ENCODE data around the gene LSM2.

Gene LSM2

DNA sequence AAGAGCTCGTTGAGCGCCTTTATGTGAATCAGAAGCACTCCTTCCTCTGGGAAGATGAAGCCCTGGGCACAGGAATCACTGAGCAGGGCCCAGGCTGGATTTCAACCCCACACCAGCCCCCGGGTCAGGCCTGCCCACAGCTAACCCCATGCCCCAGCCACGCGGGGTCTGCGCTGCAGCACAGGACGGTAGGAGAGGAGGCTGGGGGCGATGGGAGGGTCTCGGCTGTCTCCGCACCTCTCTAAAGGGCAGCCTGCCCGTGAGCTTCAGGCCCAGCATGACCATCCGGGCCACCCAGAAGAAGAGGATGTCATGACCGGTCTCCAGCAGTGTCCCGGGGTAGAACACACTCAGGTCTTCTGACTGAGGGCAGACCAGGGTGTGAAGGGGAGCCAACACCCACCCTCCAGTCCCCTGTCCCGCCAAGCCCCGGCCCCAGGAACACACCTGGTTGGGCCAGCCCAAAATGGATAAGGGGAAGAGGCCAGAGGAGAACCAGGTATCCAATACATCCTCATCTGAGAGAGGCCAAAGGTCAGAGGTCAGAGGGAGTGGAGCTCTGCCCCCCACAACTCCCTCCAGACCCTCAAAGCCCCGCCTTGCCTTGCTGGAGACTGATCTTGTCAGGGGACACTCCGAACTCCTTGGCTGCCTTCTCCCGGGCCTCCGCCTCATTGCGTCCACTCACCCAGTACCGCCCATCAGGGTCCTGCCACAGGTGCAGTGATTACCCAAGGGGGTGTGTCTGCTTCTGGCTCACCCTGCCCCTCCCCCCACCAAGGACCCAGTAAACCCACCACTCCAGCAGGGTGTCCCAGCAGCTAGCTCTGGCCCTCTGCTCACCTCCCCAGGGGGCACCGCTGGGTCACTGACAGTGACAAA, 25.3 kb downstream of the LSM2 start:
- DNase-seq (ENCODE audit: low read depth), result no peak
- TF ChIP-seq, protein P1, sequence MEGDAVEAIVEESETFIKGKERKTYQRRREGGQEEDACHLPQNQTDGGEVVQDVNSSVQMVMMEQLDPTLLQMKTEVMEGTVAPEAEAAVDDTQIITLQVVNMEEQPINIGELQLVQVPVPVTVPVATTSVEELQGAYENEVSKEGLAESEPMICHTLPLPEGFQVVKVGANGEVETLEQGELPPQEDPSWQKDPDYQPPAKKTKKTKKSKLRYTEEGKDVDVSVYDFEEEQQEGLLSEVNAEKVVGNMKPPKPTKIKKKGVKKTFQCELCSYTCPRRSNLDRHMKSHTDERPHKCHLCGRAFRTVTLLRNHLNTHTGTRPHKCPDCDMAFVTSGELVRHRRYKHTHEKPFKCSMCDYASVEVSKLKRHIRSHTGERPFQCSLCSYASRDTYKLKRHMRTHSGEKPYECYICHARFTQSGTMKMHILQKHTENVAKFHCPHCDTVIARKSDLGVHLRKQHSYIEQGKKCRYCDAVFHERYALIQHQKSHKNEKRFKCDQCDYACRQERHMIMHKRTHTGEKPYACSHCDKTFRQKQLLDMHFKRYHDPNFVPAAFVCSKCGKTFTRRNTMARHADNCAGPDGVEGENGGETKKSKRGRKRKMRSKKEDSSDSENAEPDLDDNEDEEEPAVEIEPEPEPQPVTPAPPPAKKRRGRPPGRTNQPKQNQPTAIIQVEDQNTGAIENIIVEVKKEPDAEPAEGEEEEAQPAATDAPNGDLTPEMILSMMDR (IDR thresholded peaks at IDR 0.05; ENCODE audit: low read depth, low read length, missing control alignments), result no peak
- H3K4me3 ChIP-seq (ENCODE audit: low read depth, low read length), result no peak overlapping the region

DNA sequence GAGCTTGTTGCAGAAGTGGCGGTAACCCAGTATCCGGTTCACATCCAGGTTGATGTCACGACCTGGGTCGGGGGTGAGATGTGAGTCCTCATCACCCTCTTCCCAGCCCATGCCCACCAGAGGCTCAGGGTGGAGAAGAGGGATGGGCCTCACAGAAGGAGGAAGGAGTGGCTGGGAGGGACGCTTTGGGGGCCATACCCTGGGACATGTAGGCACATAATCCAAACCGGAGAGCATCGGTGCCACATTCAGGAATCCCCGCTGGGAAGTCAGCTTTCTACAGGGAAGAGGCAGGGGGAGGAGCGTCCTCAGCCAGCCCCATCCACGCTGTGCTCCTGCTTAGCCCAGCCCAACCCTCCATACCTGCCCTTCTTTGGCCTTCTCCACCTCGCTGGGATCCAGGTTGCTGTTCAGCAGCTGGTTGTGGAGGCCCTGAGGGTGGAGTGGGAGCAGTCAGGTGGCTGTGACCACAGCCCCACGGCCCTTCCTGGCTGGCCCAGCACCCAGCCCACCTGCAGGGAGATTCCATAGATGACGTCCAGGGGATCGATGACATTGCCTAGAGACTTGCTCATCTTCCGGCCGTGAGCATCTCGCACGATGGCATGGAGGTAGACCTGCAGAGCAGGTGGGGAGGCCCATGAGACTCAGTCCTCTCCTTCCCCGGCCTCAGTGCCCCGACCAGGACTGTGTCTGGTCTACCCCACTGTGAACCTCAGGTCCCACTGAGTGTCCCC, 26.1 kb downstream of the LSM2 start:
- TF ChIP-seq, protein P1 (IDR thresholded peaks at IDR 0.05; ENCODE audit: low read depth, low read length, missing control alignments), result no peak

DNA sequence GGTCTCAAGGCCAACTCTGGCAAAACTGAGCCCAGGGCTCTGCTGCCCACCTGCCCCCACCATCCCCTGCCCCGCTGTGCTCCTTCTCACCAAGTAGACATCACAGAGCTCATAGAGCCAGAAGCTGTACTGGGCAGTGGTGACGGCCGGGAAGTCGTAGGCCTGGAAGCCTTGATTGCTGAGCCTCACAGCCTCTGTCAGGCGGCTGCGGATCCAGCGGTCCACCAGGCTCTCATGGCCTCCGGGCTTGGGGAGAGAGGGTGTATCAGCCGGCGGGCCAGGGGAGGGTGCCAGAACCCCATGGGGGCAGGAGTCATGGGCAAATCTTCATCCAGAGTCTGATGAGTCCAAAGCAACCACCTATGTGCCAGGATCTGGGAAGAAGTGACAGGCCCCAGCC, 26.9 kb downstream of the LSM2 start:
- TF ChIP-seq, protein P1 (IDR thresholded peaks at IDR 0.05; ENCODE audit: low read depth, low read length, missing control alignments), result no peak
- no peak for DNase-seq (ENCODE audit: low read depth)
- no peak overlapping the region for H3K4me3 ChIP-seq (ENCODE audit: low read depth, low read length)

More for the DNA sequence above, 26.1 kb downstream of the LSM2 start:
- H3K4me3 ChIP-seq (ENCODE audit: low read depth, low read length), result no peak overlapping the region
- DNase-seq (ENCODE audit: low read depth), result no peak

DNA sequence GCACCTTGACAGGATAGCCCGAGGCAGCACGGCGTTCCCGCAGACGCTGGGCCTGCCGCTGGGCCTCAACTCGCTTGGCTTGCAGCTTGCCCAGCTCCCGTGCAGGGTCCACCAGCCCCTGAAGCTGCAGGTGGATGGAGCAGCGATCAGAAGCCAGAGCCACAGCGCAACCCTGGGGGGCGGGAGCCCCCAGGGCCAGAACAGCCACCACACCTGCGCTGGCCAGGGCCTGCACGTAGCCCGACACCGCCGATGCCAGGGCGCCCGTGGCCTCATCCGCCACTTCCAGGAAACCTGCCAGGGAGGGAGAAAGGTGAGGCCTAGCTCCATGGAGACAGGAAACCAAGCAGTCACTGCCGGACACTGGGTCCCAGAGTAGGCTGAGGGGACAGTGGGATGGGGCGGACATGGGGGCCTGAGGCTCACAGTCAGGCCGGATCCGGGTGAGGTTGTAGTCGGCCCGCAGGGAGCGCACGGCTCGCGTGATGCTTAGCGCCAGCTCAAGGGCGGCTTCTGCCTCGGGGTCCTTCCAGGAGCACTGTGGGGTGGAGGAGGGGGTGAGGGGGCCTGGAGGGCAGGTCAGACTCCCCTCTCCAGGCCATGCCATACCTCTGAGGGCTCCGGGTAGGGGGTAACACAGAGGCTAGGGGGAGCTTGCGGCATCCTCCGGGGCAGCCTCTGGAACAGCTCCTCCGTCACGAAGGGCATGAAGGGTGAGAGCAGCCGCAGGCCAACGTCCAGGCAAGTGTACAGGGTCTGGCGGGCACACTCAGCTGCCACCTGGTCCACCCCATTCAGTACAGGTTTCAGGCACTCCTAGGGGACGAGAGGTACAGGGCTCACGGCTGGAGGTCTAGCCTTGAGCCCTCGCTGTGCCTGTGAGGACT, 27.5 kb downstream of the LSM2 start:
- TF ChIP-seq, protein P1 (IDR thresholded peaks at IDR 0.05; ENCODE audit: low read depth, low read length, missing control alignments), result no peak

DNA sequence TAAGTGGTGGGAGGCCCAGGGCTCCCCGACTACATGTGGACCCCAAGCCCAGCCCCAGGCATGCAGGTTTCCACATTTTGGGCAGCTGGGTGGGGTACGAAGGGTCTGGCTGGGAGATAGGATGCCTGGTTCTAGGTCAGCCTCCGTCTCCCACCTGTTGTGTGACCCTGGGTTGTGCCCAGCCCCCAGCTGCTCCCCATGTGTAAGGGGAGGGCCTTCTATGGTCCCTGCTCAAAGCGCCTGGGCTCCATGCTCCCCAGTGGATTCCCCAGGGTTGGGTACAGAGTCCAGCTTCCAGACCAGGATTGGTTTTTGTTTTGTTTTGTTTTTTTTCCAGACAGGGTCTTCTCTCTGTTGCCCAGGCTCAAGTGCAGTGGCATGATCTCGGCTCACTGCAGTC, 28.6 kb downstream of the LSM2 start:
- H3K4me3 ChIP-seq (ENCODE audit: low read depth, low read length), result no peak overlapping the region
- no peak for DNase-seq (ENCODE audit: low read depth)
- TF ChIP-seq, protein P1 (IDR thresholded peaks at IDR 0.05; ENCODE audit: low read depth, low read length, missing control alignments), result no peak

More for the DNA sequence above, 27.5 kb downstream of the LSM2 start:
- H3K4me3 ChIP-seq (ENCODE audit: low read depth, low read length), result no peak overlapping the region
- no peak for DNase-seq (ENCODE audit: low read depth)

- no peak for DNase-seq (ENCODE audit: low read depth)
- TF ChIP-seq, protein P1 (IDR thresholded peaks at IDR 0.05; ENCODE audit: low read depth, low read length, missing control alignments), result no peak
- H3K4me3 ChIP-seq (ENCODE audit: low read depth, low read length), result no peak overlapping the region
Measured at GRCh38 chr6:31777667-31778050, 29.1 kb downstream of the LSM2 start.
